ENCODE measurements around the gene SH3RF2. TPM values are rescaled to one million over a fixed set of nuclear protein-coding genes. Genes with fewer than 3 reads are reported as not detected.

SH3RF2 gene
- total RNA-seq, 1 donor from 2014 or later: 11.5 TPM

DNA sequence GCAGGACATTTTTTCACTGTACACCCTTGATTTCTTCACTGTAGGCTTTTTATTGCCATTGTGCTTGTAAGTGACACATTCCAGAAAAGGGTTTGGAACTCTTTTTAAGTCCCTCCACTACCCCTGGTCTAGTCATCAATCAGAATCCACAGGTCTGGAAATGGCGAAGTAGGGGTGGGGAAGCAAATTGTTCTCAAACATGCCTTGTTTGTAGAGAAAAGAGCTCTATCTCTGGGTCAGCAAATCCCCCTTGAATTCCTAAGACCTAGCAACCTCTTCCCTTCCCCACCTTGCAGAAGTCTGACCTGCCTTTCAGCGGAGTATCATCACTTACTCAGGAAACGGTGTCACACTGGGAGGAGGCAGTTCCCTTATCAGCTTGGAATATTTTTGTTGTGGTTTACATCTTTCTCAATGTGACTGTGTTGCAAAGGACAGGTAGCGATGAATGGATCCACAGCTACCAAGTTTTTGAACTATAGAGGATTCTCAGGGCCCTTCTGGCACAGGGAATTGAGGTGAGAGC lies 3.2 kb downstream of the SH3RF2 start:
- no peaks in the 10 kb centered on the region for H3K36me3 ChIP-seq
- H3K4me3 ChIP-seq: no peak overlapping the region
- no peaks in the 10 kb centered on the region for H3K27me3 ChIP-seq (ENCODE audit: low read depth)
- no peaks in the 10 kb centered on the region for H3K9me3 ChIP-seq
- intact Hi-C loops (cut with DNase I): no loop called here
- H3K4me1 ChIP-seq: no peaks in the 10 kb centered on the region
- DNase-seq: no peak
- H3K27ac ChIP-seq: no peak overlapping the region
- TF ChIP-seq, protein P1, sequence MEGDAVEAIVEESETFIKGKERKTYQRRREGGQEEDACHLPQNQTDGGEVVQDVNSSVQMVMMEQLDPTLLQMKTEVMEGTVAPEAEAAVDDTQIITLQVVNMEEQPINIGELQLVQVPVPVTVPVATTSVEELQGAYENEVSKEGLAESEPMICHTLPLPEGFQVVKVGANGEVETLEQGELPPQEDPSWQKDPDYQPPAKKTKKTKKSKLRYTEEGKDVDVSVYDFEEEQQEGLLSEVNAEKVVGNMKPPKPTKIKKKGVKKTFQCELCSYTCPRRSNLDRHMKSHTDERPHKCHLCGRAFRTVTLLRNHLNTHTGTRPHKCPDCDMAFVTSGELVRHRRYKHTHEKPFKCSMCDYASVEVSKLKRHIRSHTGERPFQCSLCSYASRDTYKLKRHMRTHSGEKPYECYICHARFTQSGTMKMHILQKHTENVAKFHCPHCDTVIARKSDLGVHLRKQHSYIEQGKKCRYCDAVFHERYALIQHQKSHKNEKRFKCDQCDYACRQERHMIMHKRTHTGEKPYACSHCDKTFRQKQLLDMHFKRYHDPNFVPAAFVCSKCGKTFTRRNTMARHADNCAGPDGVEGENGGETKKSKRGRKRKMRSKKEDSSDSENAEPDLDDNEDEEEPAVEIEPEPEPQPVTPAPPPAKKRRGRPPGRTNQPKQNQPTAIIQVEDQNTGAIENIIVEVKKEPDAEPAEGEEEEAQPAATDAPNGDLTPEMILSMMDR (IDR thresholded peaks at IDR 0.05): no peak
- ATAC-seq: no peak

DNA sequence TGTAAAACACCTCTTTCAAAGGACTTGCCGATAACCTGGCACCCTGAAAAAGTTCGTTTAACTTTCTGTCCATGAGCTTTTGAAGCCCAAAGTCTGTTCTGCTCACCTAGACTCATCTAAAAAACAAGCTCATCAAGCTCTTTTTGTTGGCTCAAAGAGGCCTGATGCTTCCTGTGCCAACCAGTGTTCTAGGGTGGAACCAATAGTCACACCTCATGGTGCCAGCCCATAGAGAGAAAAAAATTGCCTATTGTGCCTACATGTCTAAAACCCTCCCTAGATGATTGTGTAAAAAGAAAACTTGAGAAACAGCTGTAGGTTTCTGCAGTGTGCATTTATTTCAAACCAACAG lies 4.7 kb downstream of the SH3RF2 start:
- Histone ChIP-seq H3K36me3 (no peaks in the 10 kb centered on the region), H3K27ac (no peak overlapping the region), H3K9me3 (no peaks in the 10 kb centered on the region), H3K4me3 (no peak overlapping the region), H3K27me3 (ENCODE audit: low read depth) (no peaks in the 10 kb centered on the region), H3K4me1 (no peaks in the 10 kb centered on the region)
- ATAC-seq (no peak), DNase-seq (no peak)
- TF ChIP-seq, protein P1 (IDR thresholded peaks at IDR 0.05): no peak
- intact Hi-C loops (cut with DNase I): no loop called here

- peak in 1 of 2 donors; percentile 54 for ATAC-seq
- Histone ChIP-seq H3K4me1 (no peaks in the 10 kb centered on the region), H3K9me3 (no peaks in the 10 kb centered on the region), H3K4me3 (no peak overlapping the region), H3K27me3 (ENCODE audit: low read depth) (no peaks in the 10 kb centered on the region), H3K27ac (no peak overlapping the region), H3K36me3 (no peaks in the 10 kb centered on the region)
- TF ChIP-seq, protein P1 (IDR thresholded peaks at IDR 0.05): no peak
- intact Hi-C loops (cut with DNase I): no loop called here
- DNase-seq: no peak
Observed at GRCh38 chr5:145941448-145942130, 5.2 kb downstream of the SH3RF2 start.

DNA sequence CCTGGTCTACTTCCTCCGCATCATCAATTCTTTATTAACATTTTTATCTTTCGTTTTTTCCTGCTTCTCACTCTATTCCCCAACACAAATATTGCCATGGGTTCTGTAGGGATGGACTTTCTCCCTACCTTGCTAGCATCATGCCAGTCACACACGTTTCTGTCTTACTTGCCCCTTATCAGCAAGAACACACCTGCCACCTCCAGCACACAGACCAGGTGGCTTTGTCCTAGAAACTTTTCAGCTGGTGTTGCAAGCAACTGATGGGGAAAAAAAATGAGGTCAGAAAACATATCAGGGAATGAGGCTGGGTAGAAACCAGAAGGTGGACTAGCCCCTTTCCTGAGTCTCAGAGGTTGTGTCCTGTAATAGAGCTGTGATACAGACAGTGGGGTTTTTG lies 5.8 kb downstream of the SH3RF2 start:
- DNase-seq: no peak
- TF ChIP-seq, protein P1 (IDR thresholded peaks at IDR 0.05): no peak
- Histone ChIP-seq H3K36me3 (no peaks in the 10 kb centered on the region), H3K4me3 (no peak overlapping the region), H3K9me3 (no peaks in the 10 kb centered on the region), H3K27me3 (ENCODE audit: low read depth) (no peaks in the 10 kb centered on the region), H3K27ac (no peak overlapping the region), H3K4me1 (no peaks in the 10 kb centered on the region)
- intact Hi-C loops (cut with DNase I): no loop called here
- no peak for ATAC-seq

GRCh38 chr5:145942749-145943148 lies 6.4 kb downstream of the SH3RF2 start:
- H3K27ac ChIP-seq: no peak overlapping the region
- H3K4me3 ChIP-seq: no peak overlapping the region
- DNase-seq (no peak), ATAC-seq (no peak)
- no peaks in the 10 kb centered on the region for H3K36me3 ChIP-seq
- no peaks in the 10 kb centered on the region for H3K9me3 ChIP-seq
- intact Hi-C loops (cut with DNase I): no loop called here
- no peaks in the 10 kb centered on the region for H3K4me1 ChIP-seq
- H3K27me3 ChIP-seq (ENCODE audit: low read depth): no peaks in the 10 kb centered on the region
- TF ChIP-seq, protein P1 (IDR thresholded peaks at IDR 0.05): no peak

Measured in lower lobe of right lung (tissue), 2 donors.